Iris pigment epithelial cell (primary cell): ENCODE data around the gene CHD9NB.
"Not testable (repeated sequence)": the region's sequence is repeated elsewhere in the genome, so short reads cannot be mapped to it uniquely, and the experiment has no call there.

Experiments used
- DNase-seq: peaks from one replicate; pipeline ENCODE4 v3.0.0-alpha.2; 2011; ENCODE audit warnings: low read depth

Gene CHD9NB

GRCh38 chr16:53083119-53083518, 30.4 kb upstream of the CHD9NB start:
- DNase-seq: peak; percentile 65

GRCh38 chr16:53082509-53082908, 29.8 kb upstream of the CHD9NB start:
- DNase-seq: no peak

GRCh38 chr16:53081686-53082407, 29.1 kb upstream of the CHD9NB start:
- DNase-seq: no peak

GRCh38 chr16:53081032-53081424, 28.3 kb upstream of the CHD9NB start:
- no peak for DNase-seq

- peak; percentile 90 for DNase-seq
These were observed 27.8 kb upstream of the CHD9NB start for GRCh38 chr16:53080345-53081031.

- DNase-seq: no peak
These were observed 26.2 kb upstream of the CHD9NB start for GRCh38 chr16:53078765-53079485.

GRCh38 chr16:53078247-53078646, 25.6 kb upstream of the CHD9NB start:
- DNase-seq: no peak

- DNase-seq: not testable (repeated sequence)
These were observed 22.8 kb upstream of the CHD9NB start for GRCh38 chr16:53075461-53075860.

GRCh38 chr16:53074296-53074695, 21.6 kb upstream of the CHD9NB start:
- DNase-seq: not testable (repeated sequence)

GRCh38 chr16:53073022-53073421, 20.3 kb upstream of the CHD9NB start:
- DNase-seq: no peak

- no peak for DNase-seq
These were observed 19.1 kb upstream of the CHD9NB start for GRCh38 chr16:53071748-53072301.

GRCh38 chr16:53069772-53070171, 17.1 kb upstream of the CHD9NB start:
- DNase-seq: no peak

- DNase-seq: no peak
These were observed 15.7 kb upstream of the CHD9NB start for GRCh38 chr16:53068423-53068833.

- no peak for DNase-seq
These were observed 15.0 kb upstream of the CHD9NB start for GRCh38 chr16:53067675-53068074.

GRCh38 chr16:53065461-53066061, 12.9 kb upstream of the CHD9NB start:
- DNase-seq: no peak

GRCh38 chr16:53064081-53064578, 11.4 kb upstream of the CHD9NB start:
- no peak for DNase-seq

- no peak for DNase-seq
These were observed 9.0 kb upstream of the CHD9NB start for GRCh38 chr16:53061701-53062159.

GRCh38 chr16:53061256-53061655, 8.6 kb upstream of the CHD9NB start:
- no peak for DNase-seq

- no peak for DNase-seq
These were observed 7.0 kb upstream of the CHD9NB start for GRCh38 chr16:53059672-53060071.

GRCh38 chr16:53058882-53059281, 6.2 kb upstream of the CHD9NB start:
- no peak for DNase-seq

GRCh38 chr16:53058441-53058840, 5.7 kb upstream of the CHD9NB start:
- DNase-seq: no peak

- DNase-seq: no peak
These were observed 5.0 kb upstream of the CHD9NB start for GRCh38 chr16:53057658-53058057.
